ENCODE measurements around the gene UBE2L5.

Gene UBE2L5

GRCh38 chr13:30477346-30478195 lies 55.3 kb downstream of the UBE2L5 start:
- DNase-seq (ENCODE audit: low read depth) = no peak
